SK-N-MC (cell line): ENCODE results near the gene TMEM120A.

Experiments used
- EZH2 ChIP-seq: fragments of 200-600 bp; sonication (generic); IDR thresholded peaks from one replicate; pipeline ENCODE4 v1.6.1; 2017; ENCODE audit warnings: antibody characterized with exemption
- FOXP2 ChIP-seq: optimal IDR thresholded peaks from 2 replicates; pipeline ENCODE3; 2011; ENCODE audit warnings: mild to moderate bottlenecking, moderate library complexity; ENCODE audit not compliant: insufficient read depth; ENCODE audit errors: extremely low read length, control extremely low read depth
- POLR2AphosphoS5 ChIP-seq: IDR thresholded peaks from 2 replicates; pipeline ENCODE4 v1.6.1; 2012; ENCODE audit warnings: mild to moderate bottlenecking, low read depth, low read length, borderline replicate concordance

DNA sequence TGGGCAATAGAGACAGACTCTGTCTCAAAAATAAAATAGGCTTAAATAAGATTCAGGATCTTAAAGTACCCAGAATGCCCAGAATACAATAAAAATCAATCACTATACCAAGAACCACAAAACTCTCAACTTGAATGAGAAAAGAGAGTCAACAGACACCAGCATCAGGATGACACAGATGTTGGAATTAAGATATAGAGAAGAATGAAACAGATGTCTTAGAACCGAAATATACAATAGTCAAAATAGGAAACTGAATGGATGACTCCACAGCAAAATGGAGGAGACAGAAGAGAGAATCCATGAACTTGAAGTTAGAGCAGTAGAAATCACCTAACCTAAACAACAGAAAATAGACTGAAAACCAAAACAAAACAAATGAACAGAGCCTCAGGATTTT, 49.9 kb downstream of the TMEM120A start:
- TF ChIP-seq POLR2AphosphoS5 (no peak), EZH2 (no peak), FOXP2 (no peak)
